Activated T-helper 1 cell treated with anti-CD3 and anti-CD28 coated beads, Interleukin-12 subunit alpha, Interleukin-12 subunit beta, Interleukin-2, Interleukin-4 antibody, amounts not matched to agents 30 ng/mL and 10 ng/mL and 1 ng/mL, durations not matched to agents 14 hours and 24 hours and 36 hours (primary cell): ENCODE results near the gene TRAF3. TPM values are rescaled to one million over a fixed set of nuclear protein-coding genes. Genes with fewer than 3 reads are reported as not detected.

Source experiments
- DNase-seq: peaks from one replicate; pipeline ENCODE4 v3.0.0; 2021; ENCODE audit warnings: low spot score
- H3K27ac Mint-ChIP-seq: one replicate; pipeline ENCODE4 v1.8.0; 2021; ENCODE audit warnings: mild to moderate bottlenecking, mixed read lengths
- H3K27me3 Mint-ChIP-seq: one replicate; pipeline ENCODE4 v1.8.0; 2022; ENCODE audit warnings: mild to moderate bottlenecking, moderate library complexity, mixed read lengths; ENCODE audit not compliant: insufficient read depth
- H3K36me3 Mint-ChIP-seq: one replicate; pipeline ENCODE4 v1.8.0; 2021; ENCODE audit warnings: low read depth, mixed read lengths
- H3K4me1 Mint-ChIP-seq: one replicate; pipeline ENCODE4 v1.8.0; 2021; ENCODE audit warnings: low read depth, mixed read lengths
- H3K4me3 Mint-ChIP-seq: one replicate; pipeline ENCODE4 v1.8.0; 2021; ENCODE audit warnings: mild to moderate bottlenecking, moderate library complexity, mixed read lengths
- H3K9me3 Mint-ChIP-seq: one replicate; pipeline ENCODE4 v1.8.0; 2021; ENCODE audit warnings: mixed read lengths
- intact Hi-C: fragments of 100-400 bp; cut with micrococcal nuclease; formaldehyde crosslinking; loops from one replicate; pipeline ENCODE4 v1.15.1; 2024
- total RNA-seq: library from RNA; stranded (reverse); gene quantifications from 2 replicates; pipeline ENCODE4 v1.2.3, GENCODE V29; 2022

Gene TRAF3
- total RNA-seq, 1 donor from 2014 or later = 73.1 TPM

DNA sequence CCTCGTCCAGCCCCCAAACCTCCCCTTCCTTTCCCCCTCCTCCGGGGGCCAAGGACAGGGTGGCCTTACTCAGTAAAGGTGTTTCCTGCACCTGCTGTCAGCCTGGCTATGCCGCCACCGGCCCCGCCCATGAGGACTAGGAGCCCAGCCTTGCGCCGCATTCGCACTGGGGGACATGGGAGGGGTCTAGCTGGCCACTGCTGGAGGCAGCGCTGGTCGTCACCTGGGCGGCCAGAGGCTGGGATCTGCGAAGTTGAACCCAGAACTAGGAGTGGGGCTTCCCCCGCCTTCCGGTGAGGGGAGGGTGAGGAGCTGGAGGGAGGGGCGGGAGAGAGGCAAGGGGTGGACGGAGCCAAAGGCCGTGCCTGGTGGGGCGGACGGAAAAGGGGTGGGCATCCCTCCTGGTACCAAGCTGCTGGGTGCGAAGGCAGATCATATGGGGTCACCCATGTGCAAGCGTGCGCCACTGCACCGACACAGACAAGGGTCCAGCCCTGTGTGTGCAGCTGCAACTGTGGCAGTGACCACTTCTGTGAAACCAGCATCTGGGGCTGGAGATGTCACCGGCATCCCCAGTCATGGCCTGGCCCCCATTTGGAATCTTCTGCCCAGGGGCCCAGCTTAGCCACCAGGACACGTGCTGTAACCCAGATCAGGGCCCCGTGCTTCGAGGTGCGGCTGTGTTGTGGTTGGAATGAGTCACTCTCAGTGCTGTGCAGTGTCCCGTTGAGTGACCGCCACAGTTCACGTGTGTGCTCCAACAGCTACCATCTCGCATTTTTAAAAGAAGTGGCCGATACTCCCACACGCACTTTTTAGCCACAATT lies 153.7 kb downstream of the TRAF3 start:
- Mint-ChIP-seq H3K4me3 (no peak overlapping the region), H3K36me3 (no peaks in the 10 kb centered on the region), H3K4me1 (no peaks in the 10 kb centered on the region), H3K27me3 (peaks cover 30% of the 10 kb centered on the region), H3K9me3 (no peaks in the 10 kb centered on the region), H3K27ac (no peak overlapping the region)
- DNase-seq = no peak
- intact Hi-C loops = no loop called here

DNA sequence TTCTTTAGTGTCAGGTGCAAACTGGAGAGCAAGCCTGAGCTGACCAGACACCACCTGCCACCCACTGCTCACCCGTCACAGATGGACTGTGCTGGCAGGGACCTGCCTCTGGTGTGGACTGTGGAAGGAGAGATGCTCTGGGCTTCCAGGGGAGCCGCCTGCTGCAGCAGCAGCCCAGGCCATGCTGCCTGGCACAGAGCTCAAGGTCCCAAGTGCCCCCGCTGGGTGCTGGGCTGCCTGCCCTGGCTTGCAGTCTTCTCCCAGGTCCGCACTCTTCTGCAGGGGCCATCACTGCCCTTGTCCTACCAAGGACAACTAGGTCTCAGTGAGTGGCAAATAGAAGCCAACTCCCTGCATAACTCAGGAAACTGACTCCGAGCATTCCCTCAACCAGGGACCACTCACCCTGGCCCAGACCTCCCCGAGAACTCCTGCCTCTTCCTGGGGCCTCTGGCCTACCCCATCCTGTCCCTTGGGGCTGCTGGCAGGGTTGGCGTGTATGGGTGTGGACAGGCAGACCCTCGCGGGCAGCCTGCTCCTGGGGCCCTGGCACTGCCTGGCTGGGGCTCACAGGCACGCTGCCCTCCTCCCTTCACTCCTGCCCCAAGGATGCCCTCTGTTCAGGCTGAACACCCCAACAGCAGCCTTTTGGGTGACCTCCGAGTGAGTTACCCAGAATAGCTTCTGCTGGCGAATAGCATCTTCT lies 154.5 kb downstream of the TRAF3 start:
- DNase-seq = no peak
- Mint-ChIP-seq H3K36me3 (no peaks in the 10 kb centered on the region), H3K27ac (no peak overlapping the region), H3K4me3 (no peak overlapping the region), H3K4me1 (no peaks in the 10 kb centered on the region), H3K9me3 (no peaks in the 10 kb centered on the region), H3K27me3 (peaks cover 22% of the 10 kb centered on the region)
- intact Hi-C loops = no loop called here

- H3K4me3 Mint-ChIP-seq = no peak overlapping the region
- H3K36me3 Mint-ChIP-seq = no peaks in the 10 kb centered on the region
- H3K27ac Mint-ChIP-seq = no peak overlapping the region
- no peaks in the 10 kb centered on the region for H3K9me3 Mint-ChIP-seq
- no peak for DNase-seq
- H3K4me1 Mint-ChIP-seq = no peaks in the 10 kb centered on the region
- intact Hi-C loops = no loop called here
- peaks cover 16% of the 10 kb centered on the region for H3K27me3 Mint-ChIP-seq
These were observed 155.4 kb downstream of the TRAF3 start for GRCh38 chr14:102932484-102933248.

DNA sequence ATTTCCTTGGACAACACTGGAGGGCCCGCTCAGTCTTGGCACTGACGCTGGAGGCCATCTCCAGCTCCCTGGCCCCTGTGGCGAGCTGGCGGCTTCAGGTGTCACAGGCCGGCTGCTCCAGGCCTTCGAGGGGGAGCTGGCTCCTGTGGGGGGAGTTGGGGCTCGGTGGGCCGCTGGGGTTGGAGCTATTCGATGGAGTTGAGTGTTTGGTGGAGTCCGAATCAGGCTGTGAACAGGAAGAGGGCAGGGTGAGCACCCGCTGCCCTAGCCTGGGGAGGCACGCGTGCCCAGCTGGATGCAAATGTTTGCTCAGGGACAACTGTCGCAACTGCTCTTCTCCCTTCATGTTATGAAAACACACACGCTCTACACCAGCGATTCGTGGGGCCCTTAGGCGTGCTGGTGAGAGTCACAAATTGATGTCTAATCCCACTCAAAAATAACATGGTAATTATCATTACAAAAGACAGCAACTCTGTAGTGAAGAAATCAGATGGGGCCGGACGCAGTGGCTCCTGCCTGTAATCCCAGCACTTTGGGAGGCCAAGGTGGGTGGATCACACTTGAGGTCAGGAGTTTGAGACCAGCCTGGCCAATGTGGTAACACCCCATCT lies 156.5 kb downstream of the TRAF3 start:
- no peak overlapping the region for H3K4me3 Mint-ChIP-seq

GRCh38 chr14:102935756-102936155 lies 158.5 kb downstream of the TRAF3 start:
- Mint-ChIP-seq H3K27ac (no peak overlapping the region), H3K27me3 (peaks cover 13% of the 10 kb centered on the region), H3K4me3 (no peak overlapping the region), H3K9me3 (no peaks in the 10 kb centered on the region), H3K36me3 (no peaks in the 10 kb centered on the region), H3K4me1 (no peaks in the 10 kb centered on the region)
- intact Hi-C loops = no loop called here
- no peak for DNase-seq

More for the DNA sequence above, 156.5 kb downstream of the TRAF3 start:
- no peak for DNase-seq
- Mint-ChIP-seq H3K9me3 (no peaks in the 10 kb centered on the region), H3K4me1 (no peaks in the 10 kb centered on the region), H3K27ac (no peak overlapping the region), H3K27me3 (peaks cover 13% of the 10 kb centered on the region), H3K36me3 (no peaks in the 10 kb centered on the region)
- intact Hi-C loops = no loop called here

GRCh38 chr14:102937331-102938175 lies 160.3 kb downstream of the TRAF3 start:
- Mint-ChIP-seq H3K4me1 (no peaks in the 10 kb centered on the region), H3K27me3 (peaks cover 2% of the 10 kb centered on the region), H3K27ac (no peak overlapping the region), H3K36me3 (no peaks in the 10 kb centered on the region), H3K9me3 (no peaks in the 10 kb centered on the region), H3K4me3 (no peak overlapping the region)
- intact Hi-C loops = no loop called here
- DNase-seq = no peak

DNA sequence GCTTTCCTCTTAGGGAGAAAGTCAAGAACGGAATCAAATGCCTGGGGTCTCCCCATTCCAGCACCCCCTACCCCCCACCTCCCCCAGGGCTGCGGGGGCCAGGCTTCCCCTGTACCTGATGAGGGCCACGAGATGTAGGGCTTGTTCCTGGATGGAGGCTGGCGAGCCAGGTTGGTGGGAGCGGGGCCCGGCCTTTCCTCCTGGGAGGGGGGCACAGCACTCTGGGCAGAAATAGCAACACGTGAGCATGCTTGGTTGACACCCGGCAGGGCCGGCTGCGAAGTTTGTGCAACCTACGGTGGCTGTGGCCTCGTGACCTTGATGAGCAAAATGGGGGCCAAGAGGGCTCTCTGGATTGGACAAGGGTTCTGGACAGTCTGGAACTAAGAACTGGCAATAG lies 160.9 kb downstream of the TRAF3 start:
- H3K9me3 Mint-ChIP-seq = no peaks in the 10 kb centered on the region
- no peaks in the 10 kb centered on the region for H3K36me3 Mint-ChIP-seq
- intact Hi-C loops = no loop called here
- H3K4me3 Mint-ChIP-seq = no peak overlapping the region
- H3K27ac Mint-ChIP-seq = no peak overlapping the region
- peaks cover 2% of the 10 kb centered on the region for H3K27me3 Mint-ChIP-seq
- H3K4me1 Mint-ChIP-seq = no peaks in the 10 kb centered on the region
- DNase-seq = no peak

GRCh38 chr14:102939329-102939728 lies 162.1 kb downstream of the TRAF3 start:
- intact Hi-C loops = no loop called here
- Mint-ChIP-seq H3K36me3 (no peaks in the 10 kb centered on the region), H3K27ac (no peak overlapping the region), H3K27me3 (peaks cover 2% of the 10 kb centered on the region), H3K4me3 (no peak overlapping the region), H3K4me1 (no peaks in the 10 kb centered on the region), H3K9me3 (no peaks in the 10 kb centered on the region)
- DNase-seq = no peak

GRCh38 chr14:102939820-102940561 lies 162.7 kb downstream of the TRAF3 start:
- H3K27ac Mint-ChIP-seq = no peak overlapping the region
- DNase-seq = no peak
- no peak overlapping the region for H3K4me3 Mint-ChIP-seq
- no peaks in the 10 kb centered on the region for H3K36me3 Mint-ChIP-seq
- no peaks in the 10 kb centered on the region for H3K9me3 Mint-ChIP-seq
- intact Hi-C loops = no loop called here
- H3K4me1 Mint-ChIP-seq = no peaks in the 10 kb centered on the region
- H3K27me3 Mint-ChIP-seq = peaks cover 2% of the 10 kb centered on the region

DNA sequence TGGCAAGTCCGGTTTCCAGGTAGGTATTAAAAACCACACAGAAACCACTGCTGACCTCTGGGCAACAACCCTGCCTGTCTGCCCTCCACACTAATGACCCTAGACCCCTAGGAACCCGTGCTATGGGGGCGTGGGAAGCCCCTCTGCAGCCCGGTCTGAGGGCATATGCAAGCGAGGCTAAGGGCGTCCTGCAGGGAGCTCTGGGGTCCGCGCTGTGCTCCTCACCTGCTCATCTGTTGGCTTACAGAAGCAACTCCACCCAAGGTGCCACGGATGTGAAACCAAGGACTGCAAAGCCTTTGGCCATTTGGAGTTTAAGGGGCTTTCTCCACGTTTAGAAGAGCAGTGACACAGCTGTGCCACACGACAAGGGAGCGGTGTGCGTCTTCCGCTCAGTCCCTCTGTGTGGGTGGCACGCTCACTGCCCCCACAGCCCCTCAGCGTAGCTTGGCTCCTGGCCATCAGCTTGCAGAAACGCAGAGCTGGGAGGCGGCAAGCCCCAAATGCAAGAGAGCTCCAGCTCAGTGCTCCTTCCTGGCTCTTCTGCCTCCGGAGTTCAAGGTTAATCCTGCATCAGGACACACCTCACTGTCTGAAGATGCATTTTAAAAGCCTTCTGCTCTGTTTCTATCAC lies 163.6 kb downstream of the TRAF3 start:
- H3K4me3 Mint-ChIP-seq = no peak overlapping the region
- H3K9me3 Mint-ChIP-seq = no peaks in the 10 kb centered on the region
- peaks cover 2% of the 10 kb centered on the region for H3K27me3 Mint-ChIP-seq
- intact Hi-C loops = no loop called here
- H3K27ac Mint-ChIP-seq = no peak overlapping the region
- DNase-seq = no peak
- no peaks in the 10 kb centered on the region for H3K36me3 Mint-ChIP-seq
- no peaks in the 10 kb centered on the region for H3K4me1 Mint-ChIP-seq

DNA sequence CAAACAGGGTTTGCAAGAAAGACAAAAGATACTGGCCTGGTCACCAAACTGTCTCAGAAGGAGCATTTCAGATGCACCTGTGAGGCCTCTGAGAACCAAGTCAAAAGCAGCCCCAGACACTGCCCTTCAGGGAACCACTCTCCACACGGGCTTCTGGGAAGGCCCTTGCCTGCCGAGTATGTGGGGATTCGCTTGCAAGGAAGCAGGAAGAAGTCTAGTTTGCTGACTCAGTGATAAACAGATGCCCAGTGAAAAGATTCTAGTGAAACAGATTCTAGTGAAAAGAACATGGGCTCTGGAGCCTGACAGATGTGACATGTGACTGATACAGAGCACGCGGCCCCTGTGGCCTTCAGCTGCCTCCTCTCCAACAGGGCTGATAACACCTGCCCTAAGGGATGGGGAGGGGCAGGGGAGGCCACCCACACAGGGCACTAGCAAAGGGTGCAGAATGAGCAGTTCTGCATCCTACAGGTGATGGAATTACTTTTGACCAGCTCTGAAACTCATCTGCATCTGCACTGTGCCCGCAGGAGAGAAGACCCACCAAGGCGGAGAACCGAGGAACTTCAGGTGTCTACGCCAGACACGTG lies 164.3 kb downstream of the TRAF3 start:
- Mint-ChIP-seq H3K27me3 (peaks cover 2% of the 10 kb centered on the region), H3K4me1 (no peaks in the 10 kb centered on the region), H3K9me3 (no peaks in the 10 kb centered on the region), H3K36me3 (no peaks in the 10 kb centered on the region), H3K4me3 (no peak overlapping the region), H3K27ac (no peak overlapping the region)
- intact Hi-C loops = no loop called here
- no peak for DNase-seq
